Neural cell (in vitro differentiated cells): ENCODE measurements around the gene SAC3D1.

Experiments used
- CTCF ChIP-seq: fragments of 450-650 bp; IDR thresholded peaks from 2 replicates; pipeline ENCODE4 v1.5.1; 2014; ENCODE audit warnings: antibody characterized with exemption, mild to moderate bottlenecking, moderate library complexity; ENCODE audit not compliant: poor library complexity, severe bottlenecking
- EZH2 ChIP-seq: fragments of 200-600, 300-800 bp; shearing (Covaris generic), sonication (generic); IDR thresholded peaks from 2 replicates; pipeline ENCODE4 v1.6.1; 2014; ENCODE audit warnings: antibody characterized with exemption, low read length, borderline replicate concordance, mild to moderate bottlenecking; ENCODE audit not compliant: insufficient read depth, poor library complexity, severe bottlenecking
- MXI1 ChIP-seq: fragments of 450-650 bp; conservative IDR thresholded peaks from 2 replicates; pipeline ENCODE4 v1.6.1; 2014; ENCODE audit warnings: antibody characterized with exemption, mild to moderate bottlenecking; ENCODE audit not compliant: poor library complexity, severe bottlenecking
- POLR2AphosphoS5 ChIP-seq: IDR thresholded peaks from 2 replicates; pipeline ENCODE4 v1.6.1; 2012
- RAD21 ChIP-seq: fragments of 450-650 bp; conservative IDR thresholded peaks from 2 replicates; pipeline ENCODE4 v1.6.1; 2014; ENCODE audit warnings: antibody characterized with exemption, mild to moderate bottlenecking, moderate library complexity
- SMC3 ChIP-seq: fragments of 450-650 bp; conservative IDR thresholded peaks from 2 replicates; pipeline ENCODE4 v1.6.1; 2014; ENCODE audit warnings: antibody characterized with exemption, mild to moderate bottlenecking, moderate library complexity; ENCODE audit not compliant: poor library complexity

- TF ChIP-seq CTCF (no peak), MXI1 (no peak), POLR2AphosphoS5 (no peak), RAD21 (no peak), EZH2 (no peak), SMC3 (no peak)
Observed at GRCh38 chr11:65003282-65003681, 37.7 kb upstream of the SAC3D1 start.
